Right hindlimb (tissue), 1 donor: Measurements from ENCODE around the gene DNAI1.

Source experiments
- DNase-seq: peaks from one replicate; pipeline ENCODE4 v3.0.0-alpha.2; 2018

The DNAI1 gene

DNA sequence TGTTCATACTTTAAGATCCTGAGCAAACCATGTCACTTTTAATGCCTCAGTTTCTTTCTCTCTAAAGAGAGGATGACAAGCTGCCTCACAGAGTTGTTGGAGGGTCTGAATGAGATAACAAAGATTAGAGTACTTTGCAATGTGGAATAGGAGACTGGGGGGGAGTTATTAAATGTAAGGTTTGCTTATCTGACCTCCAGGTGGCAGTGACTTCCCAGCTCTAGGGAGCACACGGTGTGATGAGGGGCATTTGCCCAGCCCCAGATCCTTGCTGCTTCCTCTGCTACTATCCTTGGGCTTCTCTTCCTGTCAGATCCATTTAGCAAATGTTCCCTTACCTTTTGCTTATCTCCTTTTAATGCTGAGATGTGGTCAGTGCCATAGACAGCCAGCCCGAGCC, 33.4 kb downstream of the DNAI1 start:
- DNase-seq: no peak

DNA sequence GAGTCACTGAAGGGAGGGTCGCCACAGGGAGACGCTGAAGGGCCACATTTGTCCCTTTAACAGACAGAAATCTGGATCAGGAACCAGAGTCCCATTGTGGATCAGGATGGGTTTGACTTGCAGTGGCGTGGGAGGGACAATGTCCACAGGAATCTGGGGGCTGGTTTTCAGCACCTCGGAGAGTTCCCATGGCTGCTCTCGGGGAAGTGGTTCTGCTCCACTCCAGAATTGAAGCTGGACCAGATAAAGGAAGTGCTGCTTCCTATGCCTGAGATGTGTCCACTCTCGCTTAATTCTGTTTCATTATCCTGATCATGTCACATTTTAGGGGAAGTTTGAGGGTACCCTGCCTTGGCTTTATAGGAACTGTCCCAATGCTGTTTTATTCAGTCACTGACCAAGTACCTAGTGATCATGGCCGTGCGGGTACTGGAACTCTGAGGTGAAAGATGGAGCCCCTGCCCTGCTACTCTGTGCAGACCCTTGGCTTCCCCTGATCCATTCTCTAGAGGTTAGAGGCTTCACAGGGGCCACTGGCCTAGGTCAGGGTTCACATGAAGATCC, 35.4 kb downstream of the DNAI1 start:
- DNase-seq: peak; percentile 75

DNA sequence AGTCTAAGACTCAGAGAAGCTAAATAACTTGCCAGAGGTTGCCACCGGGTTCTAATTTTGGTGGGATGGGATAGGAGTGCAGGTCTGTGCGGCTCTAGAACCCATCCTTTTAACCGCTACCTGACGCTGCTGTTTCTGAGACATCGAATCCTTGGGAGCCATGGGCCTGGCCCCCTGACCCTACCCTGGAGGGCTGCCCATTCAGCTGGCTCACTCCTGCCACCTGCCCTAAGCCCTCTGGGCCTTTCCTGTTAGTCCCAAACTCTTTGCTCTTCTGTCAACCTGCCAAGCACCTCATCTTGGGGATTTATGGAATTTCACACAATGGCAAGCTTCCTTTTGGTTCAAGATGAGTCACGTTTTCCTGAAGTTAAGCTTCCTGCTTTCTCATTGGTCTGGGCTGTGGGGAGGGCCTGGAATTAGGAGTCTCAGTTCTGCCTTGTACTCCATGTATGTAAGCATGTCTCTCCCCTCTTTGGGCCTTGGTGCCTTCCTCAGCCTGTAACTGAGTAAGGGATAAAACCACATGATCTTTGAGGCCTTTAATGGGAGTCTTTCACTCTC, 37.6 kb downstream of the DNAI1 start:
- DNase-seq: no peak

DNA sequence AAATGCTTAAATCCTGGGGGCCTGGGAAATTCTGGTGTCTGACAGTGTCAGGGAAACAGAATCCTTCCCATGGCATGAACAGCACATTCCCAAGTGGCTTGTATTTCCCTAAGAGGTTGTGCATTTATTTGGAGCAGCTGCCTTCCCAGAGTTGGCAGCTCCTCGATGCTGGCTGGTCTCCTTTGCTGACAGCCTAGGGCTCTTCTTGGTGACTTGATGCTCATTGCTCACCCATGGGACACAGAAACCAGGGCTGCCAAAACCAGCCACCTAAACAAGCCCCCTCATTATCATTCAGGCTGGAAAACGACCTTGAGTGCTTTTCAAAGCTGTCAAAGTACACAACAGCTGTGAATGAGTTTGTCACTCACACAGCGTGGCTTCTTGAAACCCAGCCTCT, 39.9 kb downstream of the DNAI1 start:
- no peak for DNase-seq

DNA sequence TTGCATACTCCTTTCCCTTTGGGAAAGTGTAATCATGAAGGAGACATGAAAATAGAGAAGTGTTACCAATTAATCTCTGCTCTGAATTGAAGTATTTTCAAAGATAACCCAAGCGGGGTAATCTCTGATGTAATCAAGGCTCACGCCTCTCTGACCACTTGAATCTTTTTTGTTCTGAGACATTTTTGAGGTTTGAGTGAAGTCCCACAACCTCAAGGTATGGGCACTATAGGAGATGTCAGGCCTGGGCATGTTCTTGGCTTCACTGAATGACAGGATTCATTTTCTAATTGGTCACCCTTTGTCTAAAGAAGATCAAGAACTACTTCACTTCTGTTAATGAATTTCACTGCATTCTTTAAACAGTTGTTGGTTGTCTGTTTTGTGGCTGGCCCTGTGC, 40.5 kb downstream of the DNAI1 start:
- no peak for DNase-seq

DNA sequence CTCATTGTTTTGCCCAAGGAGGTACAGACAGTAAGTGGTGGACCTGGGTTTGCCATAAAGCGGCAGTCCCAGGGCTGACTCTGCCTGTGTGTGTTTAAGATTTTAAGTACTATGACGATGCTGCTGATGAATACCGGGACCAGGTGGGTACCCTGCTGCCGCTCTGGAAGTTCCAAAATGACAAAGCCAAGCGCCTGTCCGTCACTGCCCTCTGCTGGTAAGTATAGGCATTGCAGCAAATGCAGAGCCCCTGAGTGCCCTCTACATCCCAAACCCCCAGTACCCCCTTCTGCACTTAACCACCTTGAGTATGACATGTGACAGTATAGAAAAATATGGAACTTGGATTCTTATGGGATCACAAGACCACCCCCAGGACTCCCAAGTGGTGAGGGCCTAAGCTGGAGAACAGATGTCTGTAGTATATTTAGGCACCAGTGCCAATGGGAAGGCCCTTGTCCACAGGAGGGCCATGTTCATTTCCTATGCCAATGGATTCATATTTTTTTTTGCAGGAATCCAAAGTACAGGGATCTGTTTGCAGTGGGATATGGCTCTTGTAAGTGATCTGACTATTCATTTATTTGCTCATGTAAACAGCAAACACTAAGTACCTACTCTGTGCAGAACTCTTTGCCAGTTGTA, 42.1 kb downstream of the DNAI1 start:
- DNase-seq: peak; percentile 72

DNA sequence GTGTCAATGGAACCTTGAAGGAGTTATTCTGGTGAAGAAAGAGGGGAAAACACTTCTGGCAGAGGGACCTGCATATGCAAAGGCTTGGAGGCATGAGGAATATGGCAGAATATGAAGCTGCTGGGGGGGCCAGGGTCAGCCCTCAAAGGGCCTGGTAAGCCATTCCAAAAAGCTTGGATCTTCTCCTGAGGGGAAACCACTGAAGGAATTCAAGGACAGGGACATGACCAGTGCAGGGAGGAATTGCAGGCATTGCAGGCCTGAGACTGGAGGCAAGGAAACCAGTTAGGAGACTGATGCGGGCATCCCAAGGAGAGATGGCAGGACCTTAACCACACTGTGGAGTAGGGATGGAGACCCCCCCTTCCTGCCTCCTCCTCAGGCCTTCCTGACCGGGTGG, 42.8 kb downstream of the DNAI1 start:
- no peak for DNase-seq

DNA sequence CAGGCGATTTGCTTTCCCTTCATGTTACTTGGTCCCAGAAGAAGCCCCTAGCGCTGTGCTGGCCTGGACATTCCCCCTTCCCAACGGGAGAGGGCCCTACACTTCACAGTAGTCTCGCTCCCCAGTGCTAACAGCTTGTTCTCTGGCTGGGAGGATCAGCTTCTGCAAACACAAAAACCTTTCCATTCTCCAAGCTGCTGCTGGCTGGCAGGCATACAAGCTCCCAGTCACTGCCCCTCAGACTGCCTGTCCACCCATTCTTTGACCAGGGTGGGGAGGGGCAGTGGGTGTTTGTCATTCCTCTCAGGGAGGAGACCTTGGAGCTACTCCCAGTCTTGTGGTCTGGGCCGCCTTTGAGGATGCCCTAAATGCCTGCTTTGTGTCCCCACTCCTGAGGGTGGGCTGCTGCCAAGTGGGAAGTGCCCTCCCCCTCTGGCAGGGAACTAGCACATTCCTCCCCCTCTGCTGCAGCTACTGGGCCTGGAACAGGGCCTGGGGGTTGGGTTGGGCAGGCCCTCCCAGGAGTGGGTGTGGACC, 43.4 kb downstream of the DNAI1 start:
- DNase-seq: peak; percentile 91

DNA sequence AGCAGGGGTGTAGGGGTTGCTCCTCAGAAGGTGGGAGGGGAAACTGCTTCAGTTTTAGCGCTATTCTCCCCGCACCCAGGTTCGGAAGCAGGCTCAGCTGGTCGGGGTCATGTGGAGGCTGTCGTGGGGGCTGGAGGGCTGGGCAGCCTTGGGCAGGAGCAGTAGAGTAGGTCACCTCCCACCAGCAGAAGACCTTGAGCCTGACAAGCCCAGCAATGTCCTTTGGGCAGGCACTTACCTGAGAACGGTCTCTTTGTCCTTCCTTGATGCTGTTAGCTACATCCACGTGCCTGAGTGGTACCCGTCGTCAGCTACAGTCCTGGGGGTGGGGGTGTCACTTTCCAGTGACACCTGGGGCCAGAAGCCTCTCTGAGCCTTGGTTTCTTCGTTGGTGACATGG, 43.9 kb downstream of the DNAI1 start:
- DNase-seq: no peak

DNA sequence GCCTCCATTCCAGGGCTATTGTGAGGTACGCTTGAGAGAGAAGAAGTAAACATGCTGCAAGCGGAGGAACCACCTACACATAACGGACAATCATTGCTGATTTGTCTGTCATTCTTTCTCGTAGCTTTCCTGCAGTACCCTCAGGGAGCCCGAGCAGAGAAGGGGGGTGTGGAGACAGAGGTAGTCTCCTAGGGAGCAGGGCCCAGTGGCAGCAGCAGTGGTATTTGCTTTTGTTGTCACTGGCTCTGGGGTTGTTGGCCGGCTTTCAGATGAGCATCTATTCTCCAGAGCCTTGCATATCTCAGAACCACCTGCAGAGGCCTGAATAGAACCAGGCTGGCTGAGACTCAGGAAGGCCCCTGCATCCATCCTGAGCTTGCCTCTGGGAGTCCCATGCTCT, 44.3 kb downstream of the DNAI1 start:
- no peak for DNase-seq

DNA sequence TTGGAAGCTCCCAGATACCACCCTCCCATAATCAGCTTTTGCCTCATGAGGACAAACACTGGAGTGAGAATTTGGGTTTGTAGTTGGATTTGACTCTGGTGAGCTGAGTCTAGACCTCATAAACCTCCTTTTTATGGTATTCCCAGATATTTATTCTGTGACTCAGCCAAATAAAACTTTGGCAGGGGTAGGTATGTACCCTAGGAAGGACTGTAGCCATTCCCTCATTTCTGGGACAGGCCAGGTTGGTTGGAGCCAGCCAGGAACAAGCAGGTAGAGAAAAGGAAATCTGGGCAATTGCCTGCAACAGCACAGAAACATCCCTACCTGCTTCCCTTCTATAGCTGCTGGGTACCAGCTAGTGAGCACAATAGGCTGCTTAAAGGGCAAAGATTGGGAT, 44.8 kb downstream of the DNAI1 start:
- no peak for DNase-seq

DNA sequence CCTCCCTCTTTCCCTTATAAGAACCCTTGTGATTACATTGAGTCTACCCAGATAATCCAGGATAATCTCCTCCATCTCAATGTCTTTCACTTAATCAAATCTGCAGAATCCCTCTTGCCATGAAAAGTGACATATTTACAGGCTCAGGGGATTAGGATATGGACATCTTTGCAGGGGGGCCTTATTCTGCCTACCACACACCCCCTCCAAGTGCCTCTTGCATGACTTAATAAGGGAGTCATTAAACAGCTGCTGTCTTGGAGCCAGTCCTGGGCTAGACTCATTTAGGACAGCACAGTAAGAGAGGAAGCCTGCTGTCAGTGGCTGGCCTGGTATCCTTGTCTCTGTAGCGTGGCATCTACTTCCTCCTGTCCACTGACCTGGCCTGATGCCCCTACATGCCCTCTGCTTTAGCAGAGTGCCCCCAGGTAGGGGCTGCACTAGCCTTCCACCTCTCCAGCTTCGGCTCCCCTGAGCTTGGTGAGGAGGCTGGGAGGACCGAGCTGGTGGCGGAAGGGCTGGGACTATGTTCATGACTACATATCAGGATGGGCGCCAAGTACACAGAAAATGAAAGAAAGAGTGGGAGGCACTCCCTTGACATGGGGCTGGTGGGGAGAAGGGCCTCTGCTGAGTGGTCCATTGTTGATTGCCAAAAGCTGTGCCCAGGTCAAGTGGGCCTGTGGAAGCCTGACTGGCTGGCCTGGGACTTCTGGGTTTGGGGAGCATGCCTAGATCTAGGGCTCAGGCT, 46.9 kb downstream of the DNAI1 start:
- no peak for DNase-seq

DNA sequence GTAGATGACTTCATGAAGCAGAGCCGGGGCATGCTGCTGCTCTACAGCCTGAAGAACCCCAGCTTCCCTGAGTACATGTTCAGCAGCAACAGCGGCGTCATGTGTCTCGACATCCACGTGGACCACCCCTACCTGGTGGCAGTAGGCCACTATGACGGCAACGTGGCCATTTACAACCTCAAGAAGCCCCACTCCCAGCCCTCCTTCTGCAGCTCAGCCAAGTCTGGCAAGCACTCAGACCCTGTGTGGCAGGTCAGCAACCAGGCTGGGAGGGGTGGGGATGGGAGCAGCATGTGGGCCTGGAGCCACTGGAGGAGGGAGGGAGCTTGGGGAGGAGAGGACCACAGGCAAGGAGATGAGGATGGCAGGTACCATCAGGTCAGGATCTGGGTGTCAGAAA, 48.0 kb downstream of the DNAI1 start:
- DNase-seq: no peak

DNA sequence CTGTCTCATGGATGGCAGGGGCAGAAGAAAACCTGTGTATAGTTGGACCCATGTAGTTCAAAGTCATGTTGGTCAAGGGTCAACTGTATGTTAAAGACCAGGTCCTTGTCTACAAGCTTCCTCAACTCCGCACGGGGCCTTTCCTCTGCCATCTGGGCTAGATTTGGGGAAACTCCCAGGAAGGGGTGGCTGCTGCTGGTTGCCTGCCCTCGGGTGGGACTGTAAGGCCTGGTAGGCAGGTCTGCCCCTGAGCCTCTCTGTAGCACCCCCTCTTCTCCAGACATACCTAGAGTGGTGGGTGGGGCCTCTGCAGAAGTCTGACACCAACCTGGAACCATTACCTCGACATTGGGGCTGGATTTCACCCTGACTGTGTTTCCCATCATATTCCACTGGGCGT, 49.0 kb downstream of the DNAI1 start:
- no peak for DNase-seq

DNA sequence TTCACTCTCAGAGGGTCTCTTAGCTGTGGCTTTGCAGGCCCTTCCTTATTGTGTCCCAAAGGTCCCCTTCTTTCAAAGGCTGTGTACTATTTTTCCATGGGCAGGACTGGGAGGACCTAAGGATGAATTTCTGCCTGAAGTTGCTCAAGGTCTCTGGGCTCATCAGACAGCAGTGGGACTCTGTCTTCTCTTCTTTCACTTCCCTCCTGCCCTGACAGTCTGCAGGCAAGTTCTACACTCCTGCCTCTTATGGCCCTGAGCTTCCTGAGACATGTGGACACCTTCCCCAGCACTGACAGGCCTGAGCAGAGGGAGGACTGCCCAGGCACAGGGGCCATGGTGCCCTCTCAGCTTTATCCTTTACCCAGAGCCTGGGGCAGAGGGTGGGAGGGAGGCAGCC, 49.4 kb downstream of the DNAI1 start:
- DNase-seq: no peak

DNA sequence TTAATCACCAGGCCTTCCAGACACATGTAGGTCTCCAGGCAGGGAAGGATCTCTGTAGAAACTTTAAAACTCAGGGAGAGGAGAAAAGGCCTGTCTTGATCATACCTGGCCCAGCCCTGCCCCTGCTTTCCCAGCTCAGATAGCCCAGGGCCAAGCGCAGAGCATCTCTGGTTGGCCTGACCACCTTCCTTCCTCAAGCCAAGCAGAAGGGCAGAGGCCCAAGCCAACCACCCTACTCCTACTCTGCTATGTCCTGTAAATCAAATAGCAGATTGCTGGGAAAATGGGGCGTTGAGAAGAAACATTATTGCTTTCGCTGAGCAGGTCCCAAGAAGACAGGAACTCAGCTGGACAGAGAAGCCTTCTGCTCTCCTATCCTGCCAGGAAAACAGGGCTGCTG, 49.9 kb downstream of the DNAI1 start:
- DNase-seq: no peak

DNA sequence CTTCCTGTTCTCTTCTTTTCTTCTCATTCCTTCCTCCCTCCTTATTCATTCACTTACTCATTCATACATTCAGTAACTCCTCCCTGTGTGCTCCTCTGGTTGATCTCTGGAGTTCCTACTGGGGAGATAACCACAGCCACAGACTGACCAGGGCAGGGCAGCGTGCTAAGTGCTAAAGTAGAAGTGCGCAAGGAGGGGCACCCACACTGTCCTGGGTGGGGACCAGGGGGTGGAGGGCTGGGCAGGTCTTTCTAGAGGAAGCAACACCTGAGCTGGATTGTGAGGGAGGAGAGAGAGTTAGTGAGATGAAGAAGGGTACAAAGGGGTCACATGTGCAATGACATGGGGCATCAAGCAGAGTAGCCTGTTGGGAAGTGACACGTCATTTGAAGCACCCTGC, 50.3 kb downstream of the DNAI1 start:
- no peak for DNase-seq

DNA sequence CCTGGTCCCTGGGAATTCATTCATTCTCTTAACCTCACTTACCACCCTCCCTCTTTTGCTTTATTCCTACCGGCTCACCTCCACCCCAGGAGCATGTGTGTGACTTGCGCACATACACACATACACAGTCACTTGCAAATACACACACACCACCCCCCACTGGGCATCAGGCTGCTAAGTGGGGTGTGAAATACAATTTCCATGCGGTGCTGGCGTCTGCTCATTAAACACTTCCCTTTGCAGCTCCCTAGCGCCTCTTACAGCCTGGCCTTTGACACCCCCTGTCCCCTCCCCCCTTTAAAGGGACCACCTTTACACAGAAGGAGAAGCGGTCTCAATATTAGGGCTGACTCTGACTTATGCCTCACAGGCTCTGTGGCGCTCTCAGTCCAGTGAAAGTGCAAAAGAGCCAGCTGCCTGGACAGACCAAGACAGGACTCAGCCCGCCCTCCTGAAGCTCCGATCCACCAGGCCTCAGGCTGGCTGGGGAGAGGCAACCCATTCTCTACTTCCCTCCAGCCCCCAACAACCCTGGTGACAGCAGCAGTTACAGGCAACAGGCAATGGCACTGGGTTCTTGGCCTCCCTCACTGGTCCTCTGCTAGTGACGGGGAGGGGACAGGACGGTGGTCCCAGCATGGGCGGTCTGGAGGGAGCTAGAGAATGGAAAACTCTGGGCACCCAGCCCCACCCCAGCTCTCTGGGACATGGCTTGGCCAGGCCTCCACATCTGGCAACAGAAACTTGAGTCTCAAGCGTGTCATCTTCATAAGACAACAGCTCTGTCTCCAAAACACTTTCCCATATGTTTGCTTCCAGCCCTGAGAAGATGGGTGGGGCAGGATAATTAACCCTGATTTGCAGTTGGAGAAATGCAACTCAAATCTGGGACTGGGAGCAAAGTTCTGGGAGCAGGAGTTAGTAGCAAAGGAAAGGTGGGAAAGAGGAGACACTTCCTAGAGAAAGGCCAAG, 52.2 kb downstream of the DNAI1 start:
- peak; percentile 51 for DNase-seq

DNA sequence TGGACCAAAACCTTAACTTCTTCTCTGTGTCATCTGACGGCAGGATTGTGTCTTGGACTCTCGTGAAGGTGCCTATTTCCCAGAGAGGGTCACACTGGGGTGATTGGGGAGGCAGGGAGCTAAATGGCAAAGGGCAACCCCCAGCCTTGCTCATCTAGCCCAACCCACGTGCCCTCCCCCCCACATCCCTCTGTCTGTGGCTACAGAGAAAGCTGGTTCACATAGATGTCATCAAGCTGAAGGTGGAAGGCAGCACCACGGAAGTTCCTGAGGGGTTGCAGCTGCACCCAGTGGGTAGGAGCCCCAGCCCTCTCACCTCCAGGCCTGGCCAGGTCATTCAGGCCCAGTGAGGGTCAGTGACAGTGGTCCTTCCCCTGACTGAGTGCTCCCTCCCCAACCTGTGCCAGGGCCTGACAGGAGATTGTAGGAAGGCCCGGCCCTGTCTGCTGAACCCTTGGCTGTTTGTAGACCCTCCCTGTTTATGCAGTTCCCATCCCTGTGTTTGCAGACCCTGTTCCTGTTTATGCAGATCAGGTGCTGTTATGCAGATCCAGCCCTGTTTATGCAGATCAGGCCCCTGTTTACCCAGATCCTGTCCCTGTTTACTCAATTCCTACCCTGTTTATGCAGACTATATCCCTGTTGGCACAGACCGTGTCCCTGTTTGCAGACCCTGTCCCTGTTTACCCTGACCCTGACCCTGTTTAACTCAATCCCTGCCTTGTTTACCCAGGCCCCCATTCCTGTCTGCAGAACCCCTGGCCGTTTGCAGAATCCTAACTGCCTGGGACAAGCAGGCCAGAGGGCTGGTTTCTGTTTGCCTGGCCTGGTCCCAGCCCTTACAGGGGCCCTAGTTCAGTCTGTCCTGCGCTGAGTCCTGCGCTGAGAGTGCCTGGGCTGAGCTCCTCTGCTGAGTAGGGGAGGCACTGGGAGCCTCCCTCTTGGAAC, 53.8 kb downstream of the DNAI1 start:
- DNase-seq: no peak

DNA sequence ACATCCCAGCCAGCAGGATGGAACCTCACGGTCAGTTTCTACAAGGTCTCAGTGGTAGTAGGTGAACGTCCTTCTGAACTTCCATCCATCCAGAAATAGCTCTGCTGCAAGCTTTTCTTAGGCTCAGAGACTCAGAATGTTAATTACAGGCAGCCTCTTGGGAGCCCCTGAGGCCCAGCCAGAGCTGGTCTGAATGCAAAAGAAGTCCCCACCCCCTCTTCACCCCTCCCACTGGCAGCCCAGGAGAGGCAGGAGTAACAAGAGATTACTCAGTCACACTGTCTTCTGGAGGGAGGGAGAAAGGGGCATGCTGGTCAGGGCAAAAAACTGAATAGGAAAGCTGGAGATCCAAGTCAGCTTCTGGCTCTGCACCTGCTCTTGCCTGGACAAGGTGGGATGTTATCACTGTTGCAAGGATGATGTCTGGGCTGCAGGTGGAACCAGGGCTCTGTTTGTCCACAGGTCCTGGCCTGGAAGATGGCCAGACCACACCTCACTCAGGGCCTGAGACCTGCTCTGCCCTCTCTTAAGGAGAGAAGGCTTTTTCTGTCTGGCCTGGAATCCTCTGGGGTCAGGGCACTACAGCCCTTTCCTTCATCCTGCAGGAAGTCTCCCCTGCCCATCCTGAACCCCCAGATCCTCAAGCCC, 55.1 kb downstream of the DNAI1 start:
- DNase-seq: peak; percentile 56

DNA sequence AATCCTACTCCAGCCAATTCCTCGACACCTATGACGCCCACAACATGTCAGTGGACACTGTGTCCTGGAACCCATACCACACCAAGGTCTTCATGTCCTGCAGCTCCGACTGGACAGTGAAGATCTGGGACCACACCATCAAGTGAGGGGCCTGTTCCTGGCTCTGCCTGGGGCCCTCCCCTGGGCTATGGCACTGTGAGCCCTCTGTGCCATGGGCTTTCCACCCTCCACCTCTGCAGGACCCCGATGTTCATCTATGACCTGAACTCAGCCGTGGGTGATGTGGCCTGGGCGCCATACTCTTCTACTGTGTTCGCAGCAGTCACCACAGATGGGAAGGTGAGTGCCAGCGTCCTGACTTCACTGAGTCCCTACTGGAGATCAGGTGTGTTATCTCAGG, 55.8 kb downstream of the DNAI1 start:
- DNase-seq: no peak
